HUES6 (cell line): ENCODE data around the gene ZNF80.
"Not testable (repeated sequence)": the region's sequence is repeated elsewhere in the genome, so short reads cannot be mapped to it uniquely, and the experiment has no call there.

Source experiments
- H3K27ac ChIP-seq: 2 replicates; pipeline ENCODE4 v1.7.0; 2013; ENCODE audit warnings: low read depth, mild to moderate bottlenecking, low read length, inconsistent platforms
- H3K27me3 ChIP-seq: 2 replicates; pipeline ENCODE4 v1.6.1; 2013; ENCODE audit warnings: low read length; ENCODE audit not compliant: control insufficient read depth, insufficient read depth
- H3K36me3 ChIP-seq: 2 replicates; pipeline ENCODE4 v1.6.1; 2013; ENCODE audit warnings: low read length; ENCODE audit not compliant: control insufficient read depth, insufficient read depth
- H3K4me1 ChIP-seq: 2 replicates; pipeline ENCODE4 v1.6.1; 2013; ENCODE audit warnings: low read length; ENCODE audit not compliant: control insufficient read depth, insufficient read depth
- H3K4me3 ChIP-seq: 2 replicates; pipeline ENCODE4 v1.5.1; 2013; ENCODE audit warnings: low read depth, low read length
- H3K9ac ChIP-seq: one replicate; pipeline ENCODE4 v1.6.1; 2013; ENCODE audit warnings: mild to moderate bottlenecking, low read length
- H3K9me3 ChIP-seq: 2 replicates; pipeline ENCODE4 v1.6.1; 2013; ENCODE audit warnings: low read depth, low read length; ENCODE audit not compliant: control insufficient read depth, insufficient read depth

The ZNF80 gene

GRCh38 chr3:114237478-114237877, at the start of gene ZNF80:
Gene ZNF80 (minus strand): TSS chr3:114237578. CDS start chr3:114237074, 504 bp downstream.
- H3K9ac ChIP-seq, H3K27ac ChIP-seq, H3K4me3 ChIP-seq, H3K27me3 ChIP-seq, H3K9me3 ChIP-seq, H3K36me3 ChIP-seq, H3K4me1 ChIP-seq: not testable (repeated sequence)

GRCh38 chr3:114286266-114286665, 48.9 kb upstream of the ZNF80 start:
- Histone ChIP-seq H3K4me3 (no peak overlapping the region), H3K4me1 (peaks cover 7% of the 10 kb centered on the region), H3K36me3 (no peaks in the 10 kb centered on the region), H3K9me3 (0 out of 2 replicates have a peak, but pooled peaks cover 4% of the 10 kb centered on the region), H3K27ac (no peak overlapping the region), H3K9ac (no peak overlapping the region), H3K27me3 (no peaks in the 10 kb centered on the region)

- no peak overlapping the region for H3K27ac ChIP-seq
- no peak overlapping the region for H3K4me3 ChIP-seq
- H3K9me3 ChIP-seq: 0 out of 2 replicates have a peak, but pooled peaks cover 4% of the 10 kb centered on the region
- H3K27me3 ChIP-seq: no peaks in the 10 kb centered on the region
- no peaks in the 10 kb centered on the region for H3K36me3 ChIP-seq
- peaks cover 3% of the 10 kb centered on the region; the same call in 1 of the 2 replicates for H3K4me1 ChIP-seq
- H3K9ac ChIP-seq: no peak overlapping the region
Measured at GRCh38 chr3:114285648-114286230, 48.4 kb upstream of the ZNF80 start.

GRCh38 chr3:114284644-114285043, 47.3 kb upstream of the ZNF80 start:
- Histone ChIP-seq H3K36me3 (no peaks in the 10 kb centered on the region), H3K9ac (no peak overlapping the region), H3K9me3 (0 out of 2 replicates have a peak, but pooled peaks cover 4% of the 10 kb centered on the region), H3K27me3 (no peaks in the 10 kb centered on the region), H3K27ac (no peak overlapping the region), H3K4me3 (no peak overlapping the region), H3K4me1 (no peaks in the 10 kb centered on the region)

- H3K36me3 ChIP-seq, H3K4me3 ChIP-seq: not testable (repeated sequence)
Measured at GRCh38 chr3:114276856-114277255, 39.5 kb upstream of the ZNF80 start.

GRCh38 chr3:114274929-114275328, 37.6 kb upstream of the ZNF80 start:
- Histone ChIP-seq H3K4me1 (no peaks in the 10 kb centered on the region), H3K36me3 (no peaks in the 10 kb centered on the region), H3K9me3 (peaks cover 28% of the 10 kb centered on the region), H3K27me3 (no peaks in the 10 kb centered on the region), H3K27ac (no peak overlapping the region), H3K4me3 (no peak overlapping the region), H3K9ac (no peak overlapping the region)

More at GRCh38 chr3:114276856-114277255, 39.5 kb upstream of the ZNF80 start:
- H3K27ac ChIP-seq, H3K27me3 ChIP-seq, H3K9ac ChIP-seq, H3K4me1 ChIP-seq: not testable (repeated sequence)
- H3K9me3 ChIP-seq: peaks cover 19% of the 10 kb centered on the region

- Histone ChIP-seq H3K27ac (no peak overlapping the region), H3K9me3 (peaks cover 28% of the 10 kb centered on the region), H3K4me3 (no peak overlapping the region), H3K36me3 (no peaks in the 10 kb centered on the region), H3K4me1 (no peaks in the 10 kb centered on the region), H3K27me3 (no peaks in the 10 kb centered on the region), H3K9ac (no peak overlapping the region)
Measured at GRCh38 chr3:114272271-114272670, 34.9 kb upstream of the ZNF80 start.

- Histone ChIP-seq H3K27ac (no peak overlapping the region), H3K4me1 (no peaks in the 10 kb centered on the region), H3K9me3 (peaks cover 20% of the 10 kb centered on the region), H3K36me3 (no peaks in the 10 kb centered on the region), H3K27me3 (no peaks in the 10 kb centered on the region), H3K9ac (no peak overlapping the region), H3K4me3 (no peak overlapping the region)
Measured at GRCh38 chr3:114270019-114270418, 32.6 kb upstream of the ZNF80 start.

GRCh38 chr3:114260152-114260551, 22.8 kb upstream of the ZNF80 start:
- Histone ChIP-seq H3K9ac (no peak overlapping the region), H3K27me3 (no peaks in the 10 kb centered on the region), H3K36me3 (no peaks in the 10 kb centered on the region), H3K4me1 (no peaks in the 10 kb centered on the region), H3K4me3 (no peak overlapping the region), H3K9me3 (peaks cover 17% of the 10 kb centered on the region), H3K27ac (no peak overlapping the region)

GRCh38 chr3:114259566-114259965, 22.2 kb upstream of the ZNF80 start:
- Histone ChIP-seq H3K4me1 (no peaks in the 10 kb centered on the region), H3K9me3 (peaks cover 17% of the 10 kb centered on the region), H3K9ac (no peak overlapping the region), H3K36me3 (no peaks in the 10 kb centered on the region), H3K27me3 (no peaks in the 10 kb centered on the region), H3K27ac (no peak overlapping the region), H3K4me3 (no peak overlapping the region)

GRCh38 chr3:114253505-114253904, 16.1 kb upstream of the ZNF80 start:
- no peaks in the 10 kb centered on the region for H3K27me3 ChIP-seq
- H3K9ac ChIP-seq: no peak overlapping the region
- no peaks in the 10 kb centered on the region for H3K36me3 ChIP-seq
- no peak overlapping the region for H3K4me3 ChIP-seq
- no peaks in the 10 kb centered on the region for H3K4me1 ChIP-seq
- no peak overlapping the region for H3K27ac ChIP-seq
- H3K9me3 ChIP-seq: 0 out of 2 replicates have a peak, but pooled peaks cover 3% of the 10 kb centered on the region
